GM10266 (cell line): ENCODE data around the gene TAP1.

Experiments
- DNase-seq: peaks from one replicate; pipeline ENCODE4 v3.0.0; 2012; ENCODE audit errors: extremely low spot score
- CTCF ChIP-seq: IDR thresholded peaks from 2 replicates; pipeline ENCODE4 v1.5.1; 2012; ENCODE audit warnings: mild to moderate bottlenecking, low read depth; ENCODE audit not compliant: control insufficient read depth, insufficient read depth; ENCODE audit errors: missing control alignments

The TAP1 gene

GRCh38 chr6:32827025-32827424 is 26.5 kb downstream of the TAP1 start:
- TF ChIP-seq CTCF, result no peak
- DNase-seq, result no peak

DNA sequence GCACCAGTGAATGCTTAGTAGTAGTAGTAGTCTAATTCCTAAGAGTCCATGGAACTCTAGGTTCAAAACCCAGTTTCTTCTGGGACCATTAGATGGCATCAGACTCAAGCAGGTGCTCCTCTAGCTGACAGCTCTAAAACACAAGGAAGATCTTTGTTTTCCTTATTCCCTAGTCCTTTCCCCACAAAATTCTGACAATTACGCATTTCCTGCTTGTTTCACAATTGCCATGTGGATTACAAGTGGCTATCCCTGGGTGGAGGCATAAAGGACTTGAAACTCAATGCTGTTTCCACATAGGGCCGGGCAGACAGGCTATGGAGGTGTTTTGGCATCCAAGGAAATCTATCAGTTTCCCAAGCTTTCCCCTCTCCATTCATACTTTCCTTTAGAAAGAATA is 27.5 kb downstream of the TAP1 start:
- TF ChIP-seq CTCF, result peak; percentile 43
- no peak for DNase-seq

GRCh38 chr6:32819729-32820128 is 33.8 kb downstream of the TAP1 start:
- no peak for DNase-seq
- no peak for TF ChIP-seq CTCF

GRCh38 chr6:32818867-32819266 is 34.6 kb downstream of the TAP1 start:
- TF ChIP-seq CTCF, result no peak
- no peak for DNase-seq

- TF ChIP-seq CTCF, result no peak
- DNase-seq, result peak; percentile 83
Measured at GRCh38 chr6:32816746-32817204, 36.7 kb downstream of the TAP1 start, which contains the start of gene HLA-DOB. TSS of gene HLA-DOB (minus strand) at chr6:32817002. CDS start at chr6:32816951, 51 bp downstream.

DNA sequence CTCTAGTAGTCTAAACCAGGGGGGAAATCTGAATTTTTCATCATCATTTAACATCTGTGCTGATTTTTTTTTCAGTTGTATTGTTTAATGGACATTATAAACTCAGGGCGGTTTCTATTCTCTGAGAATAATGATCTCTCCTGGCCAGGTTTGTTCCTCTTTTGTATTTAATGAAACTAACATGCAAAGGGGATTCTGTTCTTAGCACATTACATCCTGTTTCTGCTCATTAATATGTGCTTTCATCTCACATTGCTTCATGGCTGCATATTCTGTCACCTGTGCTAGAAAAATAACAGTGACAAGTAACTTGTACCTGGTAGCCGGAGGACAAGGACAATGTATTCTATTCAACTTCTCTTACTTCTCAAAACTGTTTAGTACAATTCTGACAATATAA is 37.5 kb downstream of the TAP1 start:
- DNase-seq, result peak; percentile 58
- TF ChIP-seq CTCF, result peak; percentile 1

- no peak for TF ChIP-seq CTCF
- DNase-seq, result no peak
Measured at GRCh38 chr6:32815115-32815514, 38.4 kb downstream of the TAP1 start.
